Esophagus squamous epithelium (tissue), 4 donors: Measurements from ENCODE around the gene VPS45.

Source experiments
- CTCF ChIP-seq, 6 experiments: fragments of 450-650 bp in 4 of 6; fragments of 200-600 bp in 2 of 6; sonication (generic) in 2 of 6; IDR thresholded peaks; one replicate each; pipeline ENCODE4 v1.5.1; 2016 to 2019; ENCODE audit warnings: antibody characterized with exemption in 6 of 6, mild to moderate bottlenecking in 4 of 6, moderate library complexity in 4 of 6
- POLR2A ChIP-seq, 4 donors: fragments of 450-650 bp; IDR thresholded peaks; one replicate each; pipeline ENCODE4 v1.6.1; 2017; ENCODE audit warnings: antibody characterized with exemption in 4 of 4, mild to moderate bottlenecking in 4 of 4, moderate library complexity in 3 of 4

GRCh38 chr1:150160964-150161621 lies 93.5 kb downstream of the VPS45 start:
- no peak for TF ChIP-seq CTCF (IDR thresholded peaks at IDR 0.05)
- no peak for TF ChIP-seq POLR2A (IDR thresholded peaks at IDR 0.05)
